Stimulated activated effector memory CD8-positive, alpha-beta T cell treated with anti-CD3 and anti-CD28 coated beads, Interleukin-12 subunit alpha, Interleukin-12 subunit beta, amount 100 ng/mL, for 72 hours (primary cell): Measurements from ENCODE around the gene MAML2.

Experiments used
- ATAC-seq: fragments of 150-1000 bp; cut with Tn5 transposase; 2 replicates; pipeline ENCODE4 v1.10.0; 2021
- DNase-seq, 2 donors: peaks; one replicate each; pipeline ENCODE4 v3.0.0; 2021 to 2022; ENCODE audit warnings: low spot score in 2 of 2
- H3K27ac Mint-ChIP-seq: one replicate; pipeline ENCODE4 v1.8.0; 2022; ENCODE audit warnings: mild to moderate bottlenecking, mixed read lengths
- H3K36me3 Mint-ChIP-seq: one replicate; pipeline ENCODE4 v1.8.0; 2022; ENCODE audit warnings: mild to moderate bottlenecking, mixed read lengths
- H3K4me1 Mint-ChIP-seq: one replicate; pipeline ENCODE4 v1.8.0; 2022; ENCODE audit warnings: mixed read lengths
- H3K4me3 Mint-ChIP-seq: one replicate; pipeline ENCODE4 v1.8.0; 2022; ENCODE audit warnings: mild to moderate bottlenecking, mixed read lengths
- H3K9me3 Mint-ChIP-seq: one replicate; pipeline ENCODE4 v1.8.0; 2022; ENCODE audit warnings: mixed read lengths

The MAML2 gene

GRCh38 chr11:96356848-96357247, 13.9 kb upstream of the MAML2 start:
- Mint-ChIP-seq H3K9me3 (no peaks in the 10 kb centered on the region), H3K27ac (no peak overlapping the region), H3K36me3 (peaks cover 65% of the 10 kb centered on the region), H3K4me3 (no peak overlapping the region), H3K4me1 (peaks cover 14% of the 10 kb centered on the region)
- DNase-seq (no peak), ATAC-seq (no peak)

DNA sequence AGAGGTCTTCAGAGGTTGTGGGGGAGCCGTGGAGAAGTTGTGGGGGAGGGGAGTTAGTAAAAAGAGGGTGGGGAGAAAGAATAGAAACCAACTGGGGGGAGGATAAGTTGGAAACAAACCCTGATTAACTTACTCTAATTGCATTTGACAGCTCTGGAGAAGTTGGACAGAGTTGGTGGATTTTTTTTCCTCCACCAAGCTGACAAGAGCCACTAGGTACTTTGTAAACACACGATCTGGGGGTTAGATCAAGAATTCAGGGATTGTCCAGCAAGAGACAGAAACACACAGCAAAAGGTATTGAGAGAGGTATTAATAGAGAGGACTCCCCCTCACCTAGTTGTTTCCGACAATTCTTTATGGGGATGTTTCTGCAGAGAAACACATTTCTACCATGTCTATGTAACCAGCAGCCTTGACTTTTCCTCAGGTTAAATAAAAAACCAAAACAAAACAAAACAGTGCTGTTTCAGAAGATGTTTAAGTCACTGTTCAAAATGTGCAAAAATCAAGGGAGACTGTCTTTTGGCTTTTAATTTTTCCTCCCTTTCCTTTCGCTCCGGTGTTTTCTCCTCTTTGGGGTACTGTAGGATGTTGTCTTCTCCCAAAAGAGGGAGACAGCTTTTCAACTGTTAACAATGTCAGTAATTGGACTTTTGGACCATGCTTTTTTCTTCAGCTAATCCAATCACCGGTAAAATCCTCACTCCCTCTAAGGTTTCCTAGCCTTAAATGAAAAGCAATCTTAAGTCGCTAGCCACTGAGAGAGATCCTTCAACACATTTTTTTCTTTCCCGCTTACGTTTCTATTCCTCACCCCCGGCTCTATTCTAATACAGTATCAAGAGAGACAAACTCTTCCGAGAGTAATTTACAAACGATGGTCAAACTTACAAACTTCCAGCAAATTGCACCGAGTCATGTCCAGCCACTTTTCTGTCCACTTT, 708 bp downstream of the MAML2 start:
- ATAC-seq = no peak
- H3K4me3 Mint-ChIP-seq = peak overlapping the region; percentile 81
- DNase-seq = no peak
- H3K27ac Mint-ChIP-seq = peak overlapping the region; percentile 82
- peaks cover 55% of the 10 kb centered on the region for H3K4me1 Mint-ChIP-seq
- H3K9me3 Mint-ChIP-seq = no peaks in the 10 kb centered on the region
- no peaks in the 10 kb centered on the region for H3K36me3 Mint-ChIP-seq

DNA sequence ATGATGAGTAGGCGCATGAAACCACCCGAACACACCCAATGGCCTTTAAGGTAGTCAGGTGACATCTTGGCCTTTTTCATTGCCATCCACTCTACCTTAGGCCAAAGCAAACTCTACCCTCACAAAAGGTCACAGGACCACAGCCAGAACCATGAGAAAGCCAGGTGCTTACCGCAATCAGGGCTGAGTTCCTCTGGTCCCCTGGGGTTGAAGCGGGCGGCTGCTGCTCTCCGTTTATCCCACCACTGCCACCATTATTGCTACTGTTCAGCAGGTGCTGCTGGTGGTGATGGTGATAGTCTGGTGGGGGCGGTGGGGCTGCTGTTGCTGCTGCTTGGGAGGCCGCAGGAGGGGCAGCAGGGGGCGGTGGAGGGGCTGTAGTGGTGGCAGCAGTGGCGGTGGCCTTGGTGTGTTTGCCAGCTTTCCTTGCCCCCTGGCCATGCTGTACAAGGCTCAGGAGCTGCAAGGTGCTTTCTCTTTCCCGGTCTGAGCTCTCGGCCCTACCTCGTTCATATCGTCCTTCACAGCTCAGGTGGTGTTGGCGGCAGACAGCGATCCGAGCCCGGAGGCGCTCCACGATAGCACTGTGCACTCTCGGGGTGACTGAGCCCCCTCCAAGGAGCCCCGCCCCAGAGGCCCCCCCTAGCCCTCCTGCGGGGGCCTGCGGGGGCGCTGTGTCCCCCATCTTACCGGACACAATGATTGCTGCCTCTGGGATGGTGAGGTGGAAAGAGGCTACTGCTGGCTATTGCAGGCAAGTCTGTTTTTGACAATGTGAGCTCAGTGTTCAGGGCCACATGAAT, 1.6 kb downstream of the MAML2 start:
- DNase-seq = peak; percentile 42 to 87
- Mint-ChIP-seq H3K4me3 (peak overlapping the region; percentile 81), H3K4me1 (peaks cover 61% of the 10 kb centered on the region), H3K9me3 (no peaks in the 10 kb centered on the region), H3K36me3 (no peaks in the 10 kb centered on the region), H3K27ac (peak overlapping the region; percentile 82)
- ATAC-seq = peak; percentile 65

DNA sequence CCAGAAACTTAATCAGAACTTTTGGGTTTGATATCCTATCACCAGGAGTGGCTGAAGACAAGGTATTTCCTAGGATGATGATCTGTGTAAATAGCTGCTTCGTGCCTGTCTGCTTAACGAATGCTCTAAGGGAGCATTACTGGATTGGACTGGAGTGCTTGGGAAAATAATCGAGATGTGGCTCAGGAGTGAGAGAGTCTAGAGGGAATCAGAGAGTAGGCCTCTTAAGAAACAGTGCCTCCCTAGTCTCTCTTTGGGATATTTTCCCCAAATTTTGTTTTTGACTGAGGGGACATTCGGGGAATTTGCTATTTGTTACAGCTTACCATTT, 2.5 kb downstream of the MAML2 start:
- peak overlapping the region; percentile 82 for H3K27ac Mint-ChIP-seq
- no peaks in the 10 kb centered on the region for H3K36me3 Mint-ChIP-seq
- peak overlapping the region; percentile 81 for H3K4me3 Mint-ChIP-seq
- peaks cover 66% of the 10 kb centered on the region for H3K4me1 Mint-ChIP-seq
- ATAC-seq (no peak), DNase-seq (no peak)
- no peaks in the 10 kb centered on the region for H3K9me3 Mint-ChIP-seq

- Mint-ChIP-seq H3K27ac (peak overlapping the region; percentile 82), H3K9me3 (no peaks in the 10 kb centered on the region), H3K4me3 (peak overlapping the region; percentile 81), H3K4me1 (peaks cover 68% of the 10 kb centered on the region), H3K36me3 (no peaks in the 10 kb centered on the region)
- ATAC-seq (no peak), DNase-seq (no peak)
Measured at GRCh38 chr11:96339706-96340554, 3.1 kb downstream of the MAML2 start.

DNA sequence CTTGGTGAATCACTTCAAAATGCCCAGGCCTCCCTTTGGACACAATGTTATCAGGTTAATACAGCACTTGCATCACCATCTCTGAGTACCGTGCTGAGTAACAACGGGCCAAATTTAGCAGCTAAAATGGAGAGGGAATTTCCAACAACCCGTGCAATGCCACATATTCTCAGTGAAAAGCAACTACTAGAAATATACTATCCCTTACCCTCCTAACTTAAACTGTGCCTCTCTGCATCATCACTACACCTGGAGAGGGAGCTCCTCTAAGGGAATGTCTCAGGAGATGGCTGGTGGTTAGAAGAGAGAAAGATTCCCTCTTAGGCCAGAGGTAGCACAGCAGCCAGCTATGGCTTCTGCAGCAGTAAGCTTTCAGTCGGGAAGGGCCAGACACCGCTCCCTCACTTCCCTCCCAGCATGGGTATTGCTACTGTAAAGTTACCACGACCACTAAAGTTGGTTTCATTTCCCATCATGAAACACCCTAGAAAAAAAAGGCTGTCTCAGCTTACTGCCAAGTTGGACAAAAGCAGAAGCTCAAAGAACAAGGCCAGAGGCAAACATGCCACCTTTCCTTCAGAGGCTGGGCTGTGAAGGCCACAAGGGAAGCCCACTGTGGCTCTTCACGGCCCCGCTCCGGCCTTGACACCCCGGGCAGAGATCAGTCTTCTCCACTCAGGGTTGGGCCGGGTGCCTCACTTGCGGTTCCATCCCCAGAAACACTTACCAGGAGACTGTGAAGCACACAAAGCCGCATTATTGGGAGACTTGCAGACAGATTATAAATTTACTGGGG, 3.9 kb downstream of the MAML2 start:
- peaks cover 68% of the 10 kb centered on the region for H3K4me1 Mint-ChIP-seq
- no peaks in the 10 kb centered on the region for H3K9me3 Mint-ChIP-seq
- DNase-seq = peak in 1 of 2 donors; percentile 76
- H3K36me3 Mint-ChIP-seq = no peaks in the 10 kb centered on the region
- peak; percentile 41 for ATAC-seq
- peak overlapping the region; percentile 81 for H3K4me3 Mint-ChIP-seq
- H3K27ac Mint-ChIP-seq = peak overlapping the region; percentile 82

- Mint-ChIP-seq H3K27ac (no peak overlapping the region), H3K36me3 (no peaks in the 10 kb centered on the region), H3K4me1 (peaks cover 67% of the 10 kb centered on the region), H3K9me3 (no peaks in the 10 kb centered on the region), H3K4me3 (peak overlapping the region; percentile 81)
- DNase-seq = no peak
- peak; percentile 35 for ATAC-seq
Measured at GRCh38 chr11:96337541-96338431, 5.2 kb downstream of the MAML2 start.

DNA sequence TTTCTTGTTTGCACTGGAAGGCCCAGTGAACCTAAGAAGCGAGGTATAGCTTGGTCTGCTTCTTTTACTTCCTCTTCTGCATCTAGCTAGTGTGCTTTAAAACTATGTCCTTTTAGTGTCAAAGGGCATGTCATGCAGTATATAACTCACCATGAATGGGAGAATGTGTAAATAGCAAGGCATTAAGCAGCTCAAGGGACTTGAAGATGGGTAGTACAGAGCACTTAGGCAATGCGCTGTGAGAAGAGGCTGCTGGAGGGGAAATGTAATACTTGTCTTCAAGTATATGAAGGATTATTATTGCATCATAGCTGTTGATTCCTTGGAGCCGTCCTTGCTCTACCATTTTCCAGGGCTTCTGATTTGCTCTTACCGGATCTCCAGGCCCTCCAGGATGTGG, 7.6 kb downstream of the MAML2 start:
- H3K4me1 Mint-ChIP-seq = peaks cover 66% of the 10 kb centered on the region
- no peaks in the 10 kb centered on the region for H3K36me3 Mint-ChIP-seq
- ATAC-seq = no peak
- H3K27ac Mint-ChIP-seq = no peak overlapping the region
- DNase-seq = no peak
- no peak overlapping the region for H3K4me3 Mint-ChIP-seq
- no peaks in the 10 kb centered on the region for H3K9me3 Mint-ChIP-seq

DNA sequence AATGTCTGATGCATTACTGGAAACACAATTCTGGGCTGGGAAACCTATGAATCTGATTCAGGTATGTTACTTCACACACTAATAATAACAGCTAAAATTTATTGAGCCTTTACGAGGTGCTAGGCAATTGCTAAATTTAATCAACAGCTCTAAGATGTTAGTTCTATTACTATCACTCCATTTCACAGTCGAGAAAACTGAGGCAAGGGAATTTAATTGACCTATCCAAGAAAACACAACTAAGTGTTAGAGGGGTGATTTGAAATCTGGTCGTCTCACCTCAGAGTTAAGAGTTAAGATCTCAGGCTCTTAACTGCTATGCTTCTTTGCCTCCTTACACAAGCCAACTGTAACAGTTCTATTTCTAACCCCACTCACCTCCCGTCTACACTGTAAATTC, 8.8 kb downstream of the MAML2 start:
- DNase-seq (no peak), ATAC-seq (no peak)
- no peak overlapping the region for H3K27ac Mint-ChIP-seq
- H3K4me1 Mint-ChIP-seq = peaks cover 66% of the 10 kb centered on the region
- H3K4me3 Mint-ChIP-seq = no peak overlapping the region
- H3K9me3 Mint-ChIP-seq = no peaks in the 10 kb centered on the region
- peaks cover 5% of the 10 kb centered on the region for H3K36me3 Mint-ChIP-seq

DNA sequence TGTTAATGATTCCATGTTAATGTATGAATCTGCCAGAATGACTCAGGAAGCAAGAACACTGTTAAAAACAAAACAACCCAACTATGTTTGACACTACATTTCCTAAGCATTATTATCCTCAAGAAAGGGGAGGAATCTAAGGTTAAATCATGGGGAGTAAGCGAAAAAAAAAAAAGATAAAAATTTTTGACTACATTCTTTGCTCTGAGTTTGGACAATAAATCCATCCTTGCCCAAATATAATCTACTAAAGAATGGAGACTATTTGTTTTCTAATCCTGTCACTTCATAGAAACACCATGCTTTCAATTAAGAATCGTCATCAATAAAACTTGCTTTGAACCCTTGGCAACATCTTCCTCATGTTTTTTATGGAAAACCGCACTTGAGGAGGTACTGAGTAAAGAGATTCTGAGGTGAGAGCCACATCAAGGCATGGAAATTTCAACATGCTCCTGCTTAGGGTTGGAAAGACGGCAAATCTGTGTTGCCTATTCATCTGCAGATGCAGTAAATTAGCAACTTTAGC, 9.7 kb downstream of the MAML2 start:
- peaks cover 66% of the 10 kb centered on the region for H3K4me1 Mint-ChIP-seq

GRCh38 chr11:96332126-96332771, 10.7 kb downstream of the MAML2 start:
- DNase-seq (no peak), ATAC-seq (no peak)
- H3K4me3 Mint-ChIP-seq = no peak overlapping the region
- no peak overlapping the region for H3K27ac Mint-ChIP-seq
- H3K4me1 Mint-ChIP-seq = peaks cover 58% of the 10 kb centered on the region
- peaks cover 7% of the 10 kb centered on the region for H3K36me3 Mint-ChIP-seq
- no peaks in the 10 kb centered on the region for H3K9me3 Mint-ChIP-seq

More for the DNA sequence above, 9.7 kb downstream of the MAML2 start:
- Mint-ChIP-seq H3K9me3 (no peaks in the 10 kb centered on the region), H3K27ac (no peak overlapping the region), H3K4me3 (no peak overlapping the region), H3K36me3 (peaks cover 7% of the 10 kb centered on the region)
- no peak for ATAC-seq
- DNase-seq = no peak

GRCh38 chr11:96331699-96332116, 11.3 kb downstream of the MAML2 start:
- Mint-ChIP-seq H3K27ac (no peak overlapping the region), H3K4me1 (peaks cover 52% of the 10 kb centered on the region), H3K36me3 (peaks cover 7% of the 10 kb centered on the region), H3K9me3 (no peaks in the 10 kb centered on the region), H3K4me3 (no peak overlapping the region)
- no peak for DNase-seq
- ATAC-seq = peak; percentile 14

- Mint-ChIP-seq H3K36me3 (peaks cover 11% of the 10 kb centered on the region), H3K4me3 (no peak overlapping the region), H3K27ac (peak overlapping the region; percentile 51), H3K9me3 (no peaks in the 10 kb centered on the region), H3K4me1 (peaks cover 47% of the 10 kb centered on the region)
- DNase-seq = no peak
- ATAC-seq = no peak
Measured at GRCh38 chr11:96330511-96330859, 12.5 kb downstream of the MAML2 start.
